Adrenal gland (tissue), 12 donors: ENCODE data around the gene CD79A. TPM values are rescaled to one million over a fixed set of nuclear protein-coding genes. Genes with fewer than 3 reads are reported as not detected.

Experiments used
- DNase-seq, 7 donors: peaks; one replicate each; pipeline ENCODE4 v3.0.0-alpha.2; 2019 to 2020
- H3K27ac ChIP-seq, 5 donors: fragments of 200-600 bp; sonication (generic) in 4 of 5; 1 replicate in 3 of 5; 2 replicates in 2 of 5; pipeline versions ENCODE4 v1.5.1 to v1.8.0; 2016 to 2020; ENCODE audit warnings: mild to moderate bottlenecking in 1 of 5
- H3K27me3 ChIP-seq: fragments of 200-600 bp; 2 replicates; pipeline ENCODE4 v1.8.0; 2021
- H3K36me3 ChIP-seq, 2 donors: fragments of 200-600 bp; replicated peaks in 1 of 2; 1 replicate in 1 of 2; 2 replicates in 1 of 2; pipeline versions ENCODE4 v1.5.1 to v1.8.0; 2018 to 2022
- H3K4me1 ChIP-seq, 2 donors: fragments of 200-600 bp; replicated peaks in 1 of 2; 1 replicate in 1 of 2; 2 replicates in 1 of 2; pipeline versions ENCODE4 v1.5.1 to v1.8.0; 2018 to 2021
- H3K4me3 ChIP-seq, 4 donors: fragments of 200-600 bp; sonication (generic) in 3 of 4; one replicate each; pipeline ENCODE4 v1.5.1; 2016 to 2018
- H3K9me3 ChIP-seq, 3 donors: fragments of 200-600 bp; sonication (generic) in 1 of 3; replicated peaks in 1 of 3; 1 replicate in 2 of 3; 2 replicates in 1 of 3; pipeline versions ENCODE4 v1.5.1 to v1.8.0; 2016 to 2021
- CTCF ChIP-seq, 6 experiments: fragments of 450-650 bp in 4 of 6; fragments of 200-600 bp in 2 of 6; sonication (generic) in 1 of 6; IDR thresholded peaks; 1 replicate in 5 of 6; 2 replicates in 1 of 6; pipeline versions ENCODE4 v1.5.1 to v1.8.0; 2016 to 2021; ENCODE audit warnings: antibody characterized with exemption in 6 of 6, mild to moderate bottlenecking in 2 of 6, moderate library complexity in 1 of 6
- POLR2A ChIP-seq, 2 donors: fragments of 450-650 bp; IDR thresholded peaks; one replicate each; pipeline ENCODE4 v1.6.1; 2017; ENCODE audit warnings: antibody characterized with exemption in 2 of 2, mild to moderate bottlenecking in 2 of 2, moderate library complexity in 1 of 2
- WGBS, 4 donors: extraction: QIAGEN DNeasy Blood & Tissue Kit in 2 of 4; methylation state at CpG; one replicate each; pipeline versions ENCODE4 v1.1.5 to v1.1.7; 2013 to 2017; 5-methylcytosine and 5-hydroxymethylcytosine counted together
- intact Hi-C, 2 donors: fragments of 100-400 bp; cut with DNase I; formaldehyde crosslinking; loops; one replicate each; pipeline versions ENCODE4 v1.14.1 to v1.15.0; 2022 to 2023
- polyA plus RNA-seq, 3 donors: library from polyadenylated mRNA; stranded (reverse); fragments of 200-250 nt in 2 of 3; fragments of 350-450 nt in 1 of 3; fragmentation: Illumina TruSeq in 1 of 3; extraction: RNeasy Lipid Tissue Mini Kit (QIAGEN cat#74804) in 1 of 3; gene quantifications; one replicate each; pipeline ENCODE4 v1.2.3, GENCODE V29; 2013 to 2014
- total RNA-seq, 9 donors: library from RNA; depleted of rRNA in 4 of 9; stranded (reverse); fragments of >200 nt in 4 of 9; fragments of 120-200 nt in 1 of 9; fragmentation: NEBNext Ultra II Directional in 1 of 9; extraction: Animal tissue kit (Norgen Biotek cat#: 25700) in 1 of 9; gene quantifications; one replicate each; pipeline versions ENCODE4 v1.1.0 to v1.2.4, GENCODE V29; 2013 to 2023
- donor health status: healthy with polysubstance abuse.
- donor health status: Bipolar disorder and iron deficiency.
- donor health status: DM: yes; HTN: yes; CAD: no.
- donor health status: DM: no; HTN: no; CAD: no.
- donor health status: DM: no; HTN: no; CAD: no.
- donor health status: DM: yes; HTN: yes; CAD: no.

The CD79A gene
- total and polyA plus RNA-seq, 12 donors: 0.28 to 6.2 (median 0.50) TPM; not detected in 3

GRCh38 chr19:41921577-41922576 is 44.8 kb downstream of the CD79A start:
- Histone ChIP-seq H3K4me3 (no peak overlapping the region), H3K9me3 (no peaks in the 10 kb centered on the region), H3K36me3 (no peaks in the 10 kb centered on the region), H3K27ac (no peak overlapping the region), H3K4me1 (no peaks in the 10 kb centered on the region), H3K27me3 (peaks cover 58% of the 10 kb centered on the region)
- 8 to 18% (median 12%) methylated on average over 19 to 22 of the region's 22 CpGs for WGBS, 4 donors
- TF ChIP-seq POLR2A (IDR thresholded peaks at IDR 0.05) (no peak), CTCF (IDR thresholded peaks at IDR 0.05) (no peak)
- intact Hi-C loops: no loop called here
- DNase-seq: no peak

GRCh38 chr19:41922585-41922984 is 45.5 kb downstream of the CD79A start:
- no peak for DNase-seq
- no peaks in the 10 kb centered on the region for H3K9me3 ChIP-seq
- WGBS, 4 donors: 3 to 12% (median 7%) methylated on average over 16 to 18 of the region's 18 CpGs
- H3K27me3 ChIP-seq: peaks cover 61% of the 10 kb centered on the region
- H3K4me1 ChIP-seq: no peaks in the 10 kb centered on the region
- no peaks in the 10 kb centered on the region for H3K36me3 ChIP-seq
- intact Hi-C loops: no loop called here
- no peak for TF ChIP-seq CTCF (IDR thresholded peaks at IDR 0.05)
- no peak for TF ChIP-seq POLR2A (IDR thresholded peaks at IDR 0.05)
- no peak overlapping the region for H3K27ac ChIP-seq
- no peak overlapping the region for H3K4me3 ChIP-seq

GRCh38 chr19:41923045-41923788 is 46.1 kb downstream of the CD79A start:
- Histone ChIP-seq H3K27me3 (peaks cover 61% of the 10 kb centered on the region), H3K36me3 (no peaks in the 10 kb centered on the region), H3K9me3 (no peaks in the 10 kb centered on the region), H3K27ac (no peak overlapping the region), H3K4me1 (peaks cover 0 to 5% of the 10 kb centered on the region in 2 donors), H3K4me3 (no peak overlapping the region)
- TF ChIP-seq POLR2A (IDR thresholded peaks at IDR 0.05) (no peak), CTCF (IDR thresholded peaks at IDR 0.05) (no peak)
- intact Hi-C loops: no loop called here
- no peak for DNase-seq
- WGBS, 4 donors: 23 to 28% (median 25%) methylated on average over 4 to 6 of the region's 6 CpGs
